Kidney epithelial cell (primary cell): ENCODE measurements around the gene DCAF6. TPM values are rescaled to one million over a fixed set of nuclear protein-coding genes. Genes with fewer than 3 reads are reported as not detected.

Experiments
- DNase-seq: peaks from one replicate; pipeline ENCODE4 v3.0.0-alpha.2; 2010; ENCODE audit warnings: low read depth
- H3K27me3 ChIP-seq: 2 replicates; pipeline ENCODE4 v1.6.0; 2011; ENCODE audit warnings: low read length; ENCODE audit not compliant: control insufficient read depth, insufficient read depth
- H3K36me3 ChIP-seq: 2 replicates; pipeline ENCODE4 v1.5.1; 2011; ENCODE audit warnings: low read length; ENCODE audit not compliant: control insufficient read depth, insufficient read depth
- H3K4me3 ChIP-seq: 2 replicates; pipeline ENCODE4 v1.5.1; 2011; ENCODE audit warnings: low read depth, mild to moderate bottlenecking, control low read depth, low read length
- CTCF ChIP-seq: IDR thresholded peaks from 2 replicates; pipeline ENCODE4 v1.5.1; 2011; ENCODE audit warnings: mild to moderate bottlenecking, moderate library complexity, low read length, control low read depth, inconsistent platforms; ENCODE audit not compliant: insufficient read depth, poor library complexity, severe bottlenecking
- total RNA-seq: library from RNA; depleted of rRNA; stranded (reverse); fragments of >200 nt; gene quantifications from 2 replicates; pipeline ENCODE4 v1.2.3, GENCODE V29; 2015

DCAF6 gene
- total RNA-seq, 1 donor from 2014 or later: 27.2 TPM

- Histone ChIP-seq H3K4me3 (no peak overlapping the region), H3K36me3 (no peaks in the 10 kb centered on the region), H3K27me3 (no peaks in the 10 kb centered on the region)
- no peak for TF ChIP-seq CTCF
- DNase-seq: no peak
Observed at GRCh38 chr1:168090395-168090794, 153.9 kb downstream of the DCAF6 start.

GRCh38 chr1:168091063-168091462 is 154.6 kb downstream of the DCAF6 start:
- no peak for DNase-seq
- no peaks in the 10 kb centered on the region for H3K27me3 ChIP-seq
- no peaks in the 10 kb centered on the region for H3K36me3 ChIP-seq
- TF ChIP-seq CTCF: no peak
- H3K4me3 ChIP-seq: no peak overlapping the region

DNA sequence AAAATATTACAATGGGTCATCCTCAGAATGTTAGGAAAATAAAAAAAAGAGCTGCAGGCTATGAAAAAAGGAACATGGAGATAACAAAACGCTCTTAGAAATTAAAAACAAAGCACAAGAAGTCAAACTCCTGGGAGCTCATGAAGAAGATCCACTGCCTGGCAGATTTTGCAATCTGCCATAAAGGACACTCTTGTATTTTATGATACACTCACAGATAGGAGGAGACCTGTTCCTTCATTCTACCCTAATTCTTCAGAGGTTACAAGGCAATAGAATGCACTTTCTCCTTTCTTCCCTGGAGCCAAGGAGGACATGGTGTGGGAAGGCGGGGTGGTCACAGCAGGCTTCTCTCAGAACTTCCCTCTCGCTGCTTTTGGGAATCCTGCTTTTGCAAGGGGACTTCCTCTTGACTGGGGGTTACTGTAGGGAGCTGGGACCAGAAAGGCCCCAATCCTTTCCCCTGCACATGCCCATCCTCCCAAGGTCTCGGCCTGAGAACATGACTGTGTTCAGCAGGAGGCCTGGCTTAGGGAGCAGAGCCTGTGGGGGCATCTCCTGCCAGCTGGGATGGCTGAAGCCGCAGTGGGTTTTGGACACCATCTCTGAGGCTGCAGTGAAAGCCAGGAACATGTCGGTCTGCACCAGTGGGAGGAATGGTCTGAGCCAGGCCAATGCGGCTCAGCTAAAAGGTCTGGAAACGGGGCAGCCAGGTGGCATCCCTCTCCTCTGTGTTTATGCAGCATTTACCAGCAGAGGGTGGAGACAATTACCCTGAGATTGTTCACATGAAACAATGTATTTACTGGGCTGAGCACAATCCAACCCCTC is 155.5 kb downstream of the DCAF6 start:
- Histone ChIP-seq H3K27me3 (no peaks in the 10 kb centered on the region), H3K36me3 (no peaks in the 10 kb centered on the region), H3K4me3 (no peak overlapping the region)
- no peak for TF ChIP-seq CTCF
- no peak for DNase-seq

DNA sequence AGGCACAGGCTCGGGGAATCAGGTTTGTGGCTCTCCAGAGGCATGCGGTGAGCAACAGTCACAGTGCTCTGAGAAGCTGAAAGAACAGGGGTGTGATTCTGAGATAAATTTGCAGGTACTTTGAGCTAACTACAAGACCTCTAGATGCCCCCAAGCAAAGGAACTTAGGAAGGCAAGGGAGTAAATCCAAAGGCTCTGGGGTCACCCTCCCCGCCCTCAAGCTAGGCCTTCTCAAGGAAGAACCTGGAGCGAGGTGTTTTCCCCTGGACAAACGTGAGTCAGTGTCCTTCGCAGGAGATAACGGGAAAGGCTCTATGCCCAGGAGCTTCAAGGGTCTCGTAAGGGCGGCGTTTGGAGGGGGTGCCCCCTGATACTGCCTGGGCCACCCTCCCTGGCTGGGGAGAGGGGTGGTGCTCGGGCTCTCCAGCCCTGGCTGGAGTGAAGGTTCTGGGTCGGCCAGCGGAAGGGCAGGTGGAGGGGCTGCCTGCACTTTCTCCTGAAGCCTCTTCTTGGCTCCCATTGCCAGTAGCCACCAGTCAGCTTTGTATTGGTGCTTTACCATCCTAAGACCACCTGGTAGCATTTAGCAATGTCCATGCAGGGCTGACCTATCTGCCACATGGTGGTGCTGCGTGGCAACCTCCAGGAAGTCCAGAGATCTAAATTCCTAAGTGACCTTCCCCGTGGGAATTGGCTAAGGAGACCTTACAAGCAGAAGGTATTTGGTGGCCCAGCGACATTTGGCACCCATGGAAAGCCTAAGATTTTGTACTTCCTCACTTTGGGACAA is 156.3 kb downstream of the DCAF6 start:
- H3K27me3 ChIP-seq: no peaks in the 10 kb centered on the region
- no peak for DNase-seq
- TF ChIP-seq CTCF: peak; percentile 30
- H3K36me3 ChIP-seq: no peaks in the 10 kb centered on the region
- no peak overlapping the region for H3K4me3 ChIP-seq

DNA sequence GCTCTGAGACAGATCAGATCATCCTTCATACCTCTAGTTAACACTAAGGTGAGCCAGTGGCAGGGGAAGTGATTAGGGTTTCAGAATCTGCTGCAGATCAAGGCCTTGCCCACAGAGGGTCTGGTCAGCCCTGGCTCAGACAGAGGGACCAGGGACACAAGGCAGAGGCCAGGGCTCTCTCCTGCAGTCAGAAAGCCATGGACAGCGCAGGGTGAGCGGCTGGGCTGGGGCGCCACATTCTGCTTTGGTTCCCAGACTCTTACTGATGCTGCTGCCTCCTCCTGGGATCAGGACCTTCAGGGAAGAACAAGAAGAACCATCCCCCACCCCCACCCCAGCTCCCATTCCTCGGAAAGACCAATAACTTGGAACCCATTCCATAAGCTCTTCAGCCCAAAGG is 157.1 kb downstream of the DCAF6 start:
- Histone ChIP-seq H3K4me3 (no peak overlapping the region), H3K27me3 (no peaks in the 10 kb centered on the region), H3K36me3 (no peaks in the 10 kb centered on the region)
- TF ChIP-seq CTCF: no peak
- DNase-seq: no peak

- TF ChIP-seq CTCF: no peak
- no peak for DNase-seq
- Histone ChIP-seq H3K27me3 (no peaks in the 10 kb centered on the region), H3K36me3 (no peaks in the 10 kb centered on the region), H3K4me3 (no peak overlapping the region)
Observed at GRCh38 chr1:168095476-168095875, 159.0 kb downstream of the DCAF6 start.
